ENCODE results near the gene MGST2. TPM values are rescaled to one million over a fixed set of nuclear protein-coding genes. Genes with fewer than 3 reads are reported as not detected.

Gene MGST2
- total and polyA plus RNA-seq, 2 experiments from 2014 or later = 4.6 to 19.1 TPM

DNA sequence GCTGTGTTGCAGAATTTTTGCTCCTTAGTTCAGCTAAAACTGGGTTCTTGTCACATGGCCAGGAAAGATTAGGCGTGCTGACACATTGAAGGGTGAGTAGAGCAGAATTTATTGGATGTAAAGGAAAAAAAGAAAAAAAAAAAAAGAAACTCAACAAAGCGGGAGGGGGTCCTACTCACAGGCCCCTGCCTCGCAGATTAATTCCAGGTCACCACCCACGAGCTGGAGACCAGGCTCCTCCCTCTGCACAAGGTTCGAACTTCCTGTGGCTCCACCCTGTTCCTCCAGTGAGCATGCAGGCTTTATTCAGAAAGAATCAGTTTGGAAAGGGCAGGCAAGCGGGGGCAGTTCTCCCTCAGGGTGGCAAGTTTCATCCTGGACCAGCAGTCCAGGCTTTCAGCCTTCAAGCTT lies 17.1 kb downstream of the MGST2 start (continued):
- TF ChIP-seq, protein P1, sequence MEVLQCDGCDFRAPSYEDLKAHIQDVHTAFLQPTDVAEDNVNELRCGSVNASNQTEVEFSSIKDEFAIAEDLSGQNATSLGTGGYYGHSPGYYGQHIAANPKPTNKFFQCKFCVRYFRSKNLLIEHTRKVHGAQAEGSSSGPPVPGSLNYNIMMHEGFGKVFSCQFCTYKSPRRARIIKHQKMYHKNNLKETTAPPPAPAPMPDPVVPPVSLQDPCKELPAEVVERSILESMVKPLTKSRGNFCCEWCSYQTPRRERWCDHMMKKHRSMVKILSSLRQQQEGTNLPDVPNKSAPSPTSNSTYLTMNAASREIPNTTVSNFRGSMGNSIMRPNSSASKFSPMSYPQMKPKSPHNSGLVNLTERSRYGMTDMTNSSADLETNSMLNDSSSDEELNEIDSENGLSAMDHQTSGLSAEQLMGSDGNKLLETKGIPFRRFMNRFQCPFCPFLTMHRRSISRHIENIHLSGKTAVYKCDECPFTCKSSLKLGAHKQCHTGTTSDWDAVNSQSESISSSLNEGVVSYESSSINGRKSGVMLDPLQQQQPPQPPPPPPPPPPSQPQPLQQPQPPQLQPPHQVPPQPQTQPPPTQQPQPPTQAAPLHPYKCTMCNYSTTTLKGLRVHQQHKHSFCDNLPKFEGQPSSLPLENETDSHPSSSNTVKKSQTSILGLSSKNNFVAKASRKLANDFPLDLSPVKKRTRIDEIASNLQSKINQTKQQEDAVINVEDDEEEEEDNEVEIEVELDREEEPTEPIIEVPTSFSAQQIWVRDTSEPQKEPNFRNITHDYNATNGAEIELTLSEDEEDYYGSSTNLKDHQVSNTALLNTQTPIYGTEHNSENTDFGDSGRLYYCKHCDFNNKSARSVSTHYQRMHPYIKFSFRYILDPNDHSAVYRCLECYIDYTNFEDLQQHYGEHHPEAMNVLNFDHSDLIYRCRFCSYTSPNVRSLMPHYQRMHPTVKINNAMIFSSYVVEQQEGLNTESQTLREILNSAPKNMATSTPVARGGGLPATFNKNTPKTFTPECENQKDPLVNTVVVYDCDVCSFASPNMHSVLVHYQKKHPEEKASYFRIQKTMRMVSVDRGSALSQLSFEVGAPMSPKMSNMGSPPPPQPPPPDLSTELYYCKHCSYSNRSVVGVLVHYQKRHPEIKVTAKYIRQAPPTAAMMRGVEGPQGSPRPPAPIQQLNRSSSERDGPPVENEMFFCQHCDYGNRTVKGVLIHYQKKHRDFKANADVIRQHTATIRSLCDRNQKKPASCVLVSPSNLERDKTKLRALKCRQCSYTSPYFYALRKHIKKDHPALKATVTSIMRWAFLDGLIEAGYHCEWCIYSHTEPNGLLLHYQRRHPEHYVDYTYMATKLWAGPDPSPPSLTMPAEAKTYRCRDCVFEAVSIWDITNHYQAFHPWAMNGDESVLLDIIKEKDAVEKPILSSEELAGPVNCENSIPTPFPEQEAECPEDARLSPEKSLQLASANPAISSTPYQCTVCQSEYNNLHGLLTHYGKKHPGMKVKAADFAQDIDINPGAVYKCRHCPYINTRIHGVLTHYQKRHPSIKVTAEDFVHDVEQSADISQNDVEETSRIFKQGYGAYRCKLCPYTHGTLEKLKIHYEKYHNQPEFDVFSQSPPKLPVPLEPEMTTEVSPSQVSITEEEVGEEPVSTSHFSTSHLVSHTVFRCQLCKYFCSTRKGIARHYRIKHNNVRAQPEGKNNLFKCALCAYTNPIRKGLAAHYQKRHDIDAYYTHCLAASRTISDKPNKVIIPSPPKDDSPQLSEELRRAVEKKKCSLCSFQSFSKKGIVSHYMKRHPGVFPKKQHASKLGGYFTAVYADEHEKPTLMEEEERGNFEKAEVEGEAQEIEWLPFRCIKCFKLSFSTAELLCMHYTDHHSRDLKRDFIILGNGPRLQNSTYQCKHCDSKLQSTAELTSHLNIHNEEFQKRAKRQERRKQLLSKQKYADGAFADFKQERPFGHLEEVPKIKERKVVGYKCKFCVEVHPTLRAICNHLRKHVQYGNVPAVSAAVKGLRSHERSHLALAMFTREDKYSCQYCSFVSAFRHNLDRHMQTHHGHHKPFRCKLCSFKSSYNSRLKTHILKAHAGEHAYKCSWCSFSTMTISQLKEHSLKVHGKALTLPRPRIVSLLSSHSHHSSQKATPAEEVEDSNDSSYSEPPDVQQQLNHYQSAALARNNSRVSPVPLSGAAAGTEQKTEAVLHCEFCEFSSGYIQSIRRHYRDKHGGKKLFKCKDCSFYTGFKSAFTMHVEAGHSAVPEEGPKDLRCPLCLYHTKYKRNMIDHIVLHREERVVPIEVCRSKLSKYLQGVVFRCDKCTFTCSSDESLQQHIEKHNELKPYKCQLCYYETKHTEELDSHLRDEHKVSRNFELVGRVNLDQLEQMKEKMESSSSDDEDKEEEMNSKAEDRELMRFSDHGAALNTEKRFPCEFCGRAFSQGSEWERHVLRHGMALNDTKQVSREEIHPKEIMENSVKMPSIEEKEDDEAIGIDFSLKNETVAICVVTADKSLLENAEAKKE (CRISPR knock-in tag; IDR thresholded peaks at IDR 0.05) = no peak
- no peak for TF ChIP-seq STAT1 (IDR thresholded peaks at IDR 0.05; ENCODE audit: unreplicated experiment)

DNA sequence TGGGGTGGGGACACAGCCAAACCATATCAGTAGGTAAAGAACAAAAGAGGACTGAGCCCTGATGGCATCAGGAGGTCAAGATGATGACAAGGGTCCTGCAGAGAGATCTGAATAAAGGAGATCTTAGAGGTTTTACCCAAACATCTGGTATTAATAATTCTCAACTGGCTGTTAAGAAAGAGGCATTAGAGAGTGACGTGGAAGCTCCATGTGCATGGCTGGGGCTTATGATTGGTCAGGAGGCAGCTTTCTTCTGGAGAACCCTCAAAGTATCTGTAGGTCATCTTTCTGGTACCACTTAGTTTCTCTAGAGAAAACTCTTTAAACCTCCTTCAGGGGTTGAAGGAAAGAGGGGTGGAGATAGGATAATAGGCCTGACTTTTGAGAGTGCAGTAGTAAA lies 18.7 kb downstream of the MGST2 start:
- Histone ChIP-seq H4K20me1 (replicated peaks; ENCODE audit: insufficient read depth) (no peaks in the 10 kb centered on the region), H3K9me2 (ENCODE audit: insufficient read depth) (no peaks in the 10 kb centered on the region), H3K27me3 (ENCODE audit: insufficient read depth) (no peaks in the 10 kb centered on the region), H3K27ac (ENCODE audit: low read depth) (no peak overlapping the region), H3K4me2 (no peak overlapping the region), H3K79me2 (replicated peaks; ENCODE audit: insufficient read depth) (no peaks in the 10 kb centered on the region), H3K36me3 (ENCODE audit: insufficient read depth) (no peaks in the 10 kb centered on the region), H2AFZ (no peak overlapping the region), H3K4me3 (no peak overlapping the region), H3F3A (replicated peaks; ENCODE audit: low read depth) (no peaks in the 10 kb centered on the region), H3K4me1 (ENCODE audit: insufficient read depth) (no peaks in the 10 kb centered on the region)
- Mint-ChIP-seq H3K36me3 (ENCODE audit: low read depth) (peaks cover 23% of the 10 kb centered on the region), H3K27me3 (ENCODE audit: insufficient read depth, low read depth, poor library complexity) (no peaks in the 10 kb centered on the region), H3K9me3 (peaks cover 5% of the 10 kb centered on the region), H3K4me1 (peaks cover 2% of the 10 kb centered on the region; the same call in 2 of the 3 replicates), H3K4me3 (no peak overlapping the region), H3K27ac (no peak overlapping the region)
- TF ChIP-seq, protein P1 (CRISPR knock-in tag; IDR thresholded peaks at IDR 0.05) = no peak
- TF ChIP-seq EZH2 (IDR thresholded peaks at IDR 0.05; ENCODE audit: low read depth, unreplicated experiment) = no peak
- TF ChIP-seq STAT1 (IDR thresholded peaks at IDR 0.05; ENCODE audit: unreplicated experiment) = no peak
- TF ChIP-seq, protein P2, sequence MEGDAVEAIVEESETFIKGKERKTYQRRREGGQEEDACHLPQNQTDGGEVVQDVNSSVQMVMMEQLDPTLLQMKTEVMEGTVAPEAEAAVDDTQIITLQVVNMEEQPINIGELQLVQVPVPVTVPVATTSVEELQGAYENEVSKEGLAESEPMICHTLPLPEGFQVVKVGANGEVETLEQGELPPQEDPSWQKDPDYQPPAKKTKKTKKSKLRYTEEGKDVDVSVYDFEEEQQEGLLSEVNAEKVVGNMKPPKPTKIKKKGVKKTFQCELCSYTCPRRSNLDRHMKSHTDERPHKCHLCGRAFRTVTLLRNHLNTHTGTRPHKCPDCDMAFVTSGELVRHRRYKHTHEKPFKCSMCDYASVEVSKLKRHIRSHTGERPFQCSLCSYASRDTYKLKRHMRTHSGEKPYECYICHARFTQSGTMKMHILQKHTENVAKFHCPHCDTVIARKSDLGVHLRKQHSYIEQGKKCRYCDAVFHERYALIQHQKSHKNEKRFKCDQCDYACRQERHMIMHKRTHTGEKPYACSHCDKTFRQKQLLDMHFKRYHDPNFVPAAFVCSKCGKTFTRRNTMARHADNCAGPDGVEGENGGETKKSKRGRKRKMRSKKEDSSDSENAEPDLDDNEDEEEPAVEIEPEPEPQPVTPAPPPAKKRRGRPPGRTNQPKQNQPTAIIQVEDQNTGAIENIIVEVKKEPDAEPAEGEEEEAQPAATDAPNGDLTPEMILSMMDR (conservative IDR thresholded peaks at IDR 0.05; ENCODE audit: low read depth in 2 of 2) = no peak
- TF ChIP-seq, protein P3, sequence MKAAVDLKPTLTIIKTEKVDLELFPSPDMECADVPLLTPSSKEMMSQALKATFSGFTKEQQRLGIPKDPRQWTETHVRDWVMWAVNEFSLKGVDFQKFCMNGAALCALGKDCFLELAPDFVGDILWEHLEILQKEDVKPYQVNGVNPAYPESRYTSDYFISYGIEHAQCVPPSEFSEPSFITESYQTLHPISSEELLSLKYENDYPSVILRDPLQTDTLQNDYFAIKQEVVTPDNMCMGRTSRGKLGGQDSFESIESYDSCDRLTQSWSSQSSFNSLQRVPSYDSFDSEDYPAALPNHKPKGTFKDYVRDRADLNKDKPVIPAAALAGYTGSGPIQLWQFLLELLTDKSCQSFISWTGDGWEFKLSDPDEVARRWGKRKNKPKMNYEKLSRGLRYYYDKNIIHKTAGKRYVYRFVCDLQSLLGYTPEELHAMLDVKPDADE (IDR thresholded peaks at IDR 0.05) = no peak
- DNase-seq (ENCODE audit: low spot score) = no peak
- no peak for ATAC-seq

Data from GM23338 (cell line).